HG03460 (cell line): Measurements from ENCODE around the gene AP5M1.
A peak's percentile ranks its signal among the peaks of the same experiment; 100 is the strongest.
"Not testable (repeated sequence)": the region's sequence is repeated elsewhere in the genome, so short reads cannot be mapped to it uniquely, and the experiment has no call there.

Experiments
- ATAC-seq: cut with Tn5 transposase; IDR thresholded peaks from one replicate; pipeline ENCODE4 v1.9.1; 2021; ENCODE audit not compliant: unreplicated experiment

Gene AP5M1

GRCh38 chr14:57290751-57291150 lies 22.0 kb downstream of the AP5M1 start:
- no peak for ATAC-seq

- ATAC-seq = no peak
Observed at GRCh38 chr14:57291692-57292647, 23.2 kb downstream of the AP5M1 start.

- no peak for ATAC-seq
Observed at GRCh38 chr14:57293866-57294837, 25.4 kb downstream of the AP5M1 start.

- ATAC-seq = no peak
Observed at GRCh38 chr14:57295239-57295638, 26.5 kb downstream of the AP5M1 start.

- ATAC-seq = no peak
Observed at GRCh38 chr14:57297852-57298251, 29.1 kb downstream of the AP5M1 start.

DNA sequence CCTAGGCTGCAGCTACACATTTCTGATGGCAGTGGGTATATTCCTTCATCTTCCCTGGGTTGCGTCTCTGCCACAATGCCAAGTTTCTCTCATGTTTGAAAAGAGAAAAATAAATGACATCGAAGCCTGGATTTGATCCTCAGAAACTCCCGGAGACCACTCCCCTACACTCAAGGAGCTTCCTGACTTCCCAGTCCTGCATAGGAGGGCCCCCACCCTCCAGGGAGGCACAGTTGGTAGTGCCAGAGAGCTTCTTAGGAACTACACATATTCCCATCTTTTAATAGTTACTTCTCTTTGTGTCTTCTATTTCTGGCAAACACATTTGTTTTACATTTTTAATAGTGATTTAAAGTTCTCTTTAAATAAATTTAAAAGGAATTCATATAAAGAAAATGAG lies 30.7 kb downstream of the AP5M1 start:
- no peak for ATAC-seq

DNA sequence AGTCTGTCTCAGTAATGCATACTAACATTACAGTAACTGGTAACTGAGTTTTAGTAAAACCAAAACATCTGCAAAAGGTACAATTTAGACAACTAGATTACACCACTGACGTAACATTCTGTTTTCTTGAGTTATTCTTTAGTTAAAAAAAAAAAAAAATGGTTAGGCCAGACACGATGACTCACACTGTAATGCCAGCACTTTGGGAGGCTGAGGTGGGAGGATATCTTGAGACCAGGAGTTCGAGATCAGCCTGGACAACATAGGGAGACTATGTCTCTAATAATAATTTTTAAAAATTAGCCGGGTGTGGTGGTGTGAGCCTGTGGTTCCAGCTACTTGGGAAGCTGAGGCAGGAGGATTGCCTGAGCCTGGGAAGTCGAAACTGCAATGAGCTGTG lies 34.1 kb downstream of the AP5M1 start:
- ATAC-seq = no peak

DNA sequence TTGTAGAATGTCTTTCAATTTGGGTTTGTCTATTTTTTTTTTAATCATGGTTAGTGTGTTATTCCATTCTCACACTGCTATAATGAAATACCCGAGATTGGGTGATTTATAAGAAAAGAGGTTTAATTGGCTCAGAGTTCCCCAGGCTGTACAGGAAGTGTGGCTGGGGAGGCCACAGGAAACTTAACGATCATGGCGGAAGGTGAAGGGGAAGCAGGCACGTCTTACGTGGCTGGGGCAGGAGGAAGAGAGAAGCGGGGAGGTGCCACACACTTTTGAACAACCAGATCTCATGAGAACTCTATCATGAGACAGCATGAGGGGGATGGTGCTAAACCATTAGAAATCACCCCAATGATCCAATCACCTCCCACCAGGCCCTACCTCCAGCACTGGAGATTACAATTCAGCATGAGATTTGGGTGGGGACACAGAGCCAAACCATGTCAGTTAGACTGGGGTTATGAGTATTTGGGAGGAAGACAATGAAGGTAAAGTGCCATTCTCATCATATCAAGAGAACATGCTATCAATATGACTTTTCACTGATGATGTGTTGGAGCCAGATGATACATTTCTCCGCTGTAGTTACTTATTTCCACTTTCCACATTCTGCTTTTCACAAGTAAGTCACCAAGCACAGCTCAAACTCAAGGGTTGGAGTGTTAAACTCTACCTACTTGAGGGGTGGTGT lies 45.8 kb downstream of the AP5M1 start:
- ATAC-seq = no peak

GRCh38 chr14:57317248-57317833 lies 48.6 kb downstream of the AP5M1 start:
- ATAC-seq = peak; percentile 70

DNA sequence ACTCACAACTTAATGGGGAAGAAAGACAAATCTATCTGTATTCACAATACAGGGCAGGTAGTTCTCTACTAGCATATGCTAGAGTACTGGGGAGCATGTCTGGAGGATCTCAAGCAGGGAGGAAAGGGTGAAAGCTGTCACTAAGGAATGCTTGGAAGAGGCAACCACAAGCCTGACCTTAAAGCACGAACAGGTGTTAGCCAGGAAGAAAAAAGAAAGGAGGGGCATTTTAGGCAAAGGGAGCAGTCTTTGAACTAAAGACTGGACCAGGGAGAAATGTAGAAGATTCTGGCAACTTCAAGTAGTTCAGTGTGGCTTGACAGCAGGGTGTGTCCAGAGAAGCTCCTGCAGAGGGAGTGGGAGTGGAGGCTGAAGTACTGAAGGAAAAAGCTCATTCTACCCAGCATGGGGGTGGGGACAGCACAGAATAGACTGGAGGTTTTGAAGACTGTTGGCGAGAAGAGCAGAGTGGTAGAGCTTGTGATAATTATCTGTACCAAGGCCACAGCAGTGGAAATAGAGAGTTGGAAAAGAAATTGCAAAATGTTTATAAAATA lies 50.9 kb downstream of the AP5M1 start:
- ATAC-seq = no peak

DNA sequence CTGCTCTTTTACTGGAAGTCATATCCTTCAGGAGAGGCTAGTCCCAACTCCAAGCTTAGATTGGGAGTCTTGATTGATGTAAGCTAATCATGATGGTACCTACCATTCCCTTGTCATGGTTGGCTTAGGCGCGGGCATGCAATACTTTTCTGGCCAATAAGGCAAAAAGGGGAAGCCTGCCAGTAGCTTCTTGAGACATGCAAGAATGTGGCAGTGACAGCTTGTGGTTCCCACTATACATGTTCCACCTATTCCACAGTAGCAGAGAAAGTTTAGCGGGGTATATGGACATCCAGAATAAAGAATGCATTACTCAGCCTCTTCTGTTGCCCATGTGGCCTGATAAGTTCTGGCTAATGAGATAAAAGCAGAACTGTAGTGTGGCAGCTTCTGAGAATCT lies 55.0 kb downstream of the AP5M1 start:
- ATAC-seq = no peak

DNA sequence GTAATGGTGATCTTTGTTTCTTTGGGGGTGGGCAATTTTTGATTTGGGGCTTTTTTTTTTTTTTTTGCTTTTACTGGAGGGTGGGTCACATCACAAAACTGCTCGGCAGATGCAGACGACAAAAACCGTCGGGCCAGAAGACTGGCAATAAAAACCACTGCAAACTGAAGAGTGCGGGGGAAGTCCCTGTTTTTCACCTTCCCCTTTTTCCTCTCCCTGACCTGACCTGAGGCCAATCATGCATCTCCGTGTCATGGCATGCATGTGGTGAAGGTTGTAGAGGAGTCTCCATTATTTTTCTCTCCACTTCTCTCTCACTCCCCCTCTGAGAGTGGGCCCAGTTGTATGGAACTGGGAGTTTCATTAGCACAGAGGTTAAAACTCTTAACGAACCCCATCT lies 57.5 kb downstream of the AP5M1 start:
- ATAC-seq = no peak

GRCh38 chr14:57329833-57330232 lies 61.1 kb downstream of the AP5M1 start:
- no peak for ATAC-seq

- ATAC-seq = not testable (repeated sequence)
Observed at GRCh38 chr14:57332475-57332874, 63.7 kb downstream of the AP5M1 start.

DNA sequence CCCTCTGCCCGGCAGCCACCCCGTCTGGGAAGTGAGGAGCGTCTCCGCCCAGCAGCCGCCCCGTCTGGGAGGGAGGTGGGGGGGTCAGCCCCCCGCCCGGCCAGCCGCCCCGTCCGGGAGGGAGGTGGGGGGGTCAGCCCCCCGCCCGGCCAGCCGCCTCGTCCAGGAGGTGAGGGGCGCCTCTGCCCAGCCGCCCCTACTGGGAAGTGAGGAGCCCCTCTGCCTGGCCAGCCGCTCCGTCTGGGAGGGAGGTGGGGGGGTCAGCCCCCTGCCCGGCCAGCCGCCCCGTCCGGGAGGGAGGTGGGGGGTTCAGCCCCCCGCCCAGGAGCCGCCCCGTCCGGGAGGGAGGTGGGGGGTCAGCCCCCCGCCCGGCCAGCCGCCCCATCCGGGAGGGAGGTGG lies 65.0 kb downstream of the AP5M1 start:
- ATAC-seq = not testable (repeated sequence)

- not testable (repeated sequence) for ATAC-seq
Observed at GRCh38 chr14:57343545-57344297, 75.0 kb downstream of the AP5M1 start.

- no peak for ATAC-seq
Observed at GRCh38 chr14:57345106-57345505, 76.3 kb downstream of the AP5M1 start.

DNA sequence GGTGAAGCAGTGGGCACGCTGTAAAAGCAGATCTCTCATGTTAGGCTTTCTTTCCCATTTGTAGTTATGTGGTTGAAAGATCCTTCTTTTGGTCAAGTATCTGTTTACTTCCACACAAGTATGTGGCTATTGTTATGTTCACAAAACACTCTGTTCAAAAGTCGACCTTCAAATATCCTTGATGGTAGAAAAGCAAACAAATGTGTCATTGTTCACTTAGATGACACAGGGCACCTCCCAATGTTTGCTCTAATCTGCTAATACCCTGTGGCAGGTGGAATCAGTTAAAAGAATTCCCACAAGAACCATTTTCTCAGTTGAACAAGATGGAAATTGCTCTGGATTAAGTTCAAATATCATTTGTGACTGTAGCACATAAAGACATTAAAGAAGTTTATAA lies 78.0 kb downstream of the AP5M1 start:
- ATAC-seq = no peak
